Smooth muscle cell (in vitro differentiated cells): ENCODE measurements around the gene ZBTB38. TPM values are rescaled to one million over a fixed set of nuclear protein-coding genes. Genes with fewer than 3 reads are reported as not detected.

Experiments
- DNase-seq: peaks from one replicate; lab custom pipeline; 2025; ENCODE audit not compliant: unreplicated experiment; lab: John Stamatoyannopoulos, UW
- H2AFZ ChIP-seq: fragments of 200-600 bp; sonication (generic); 2 replicates; pipeline ENCODE4 v1.6.0; 2016; ENCODE audit warnings: antibody characterized with exemption, low read depth, mild to moderate bottlenecking
- H3F3A ChIP-seq: fragments of 200-600 bp; sonication (generic); 2 replicates; pipeline ENCODE4 v1.6.0; 2017; ENCODE audit warnings: antibody characterized with exemption, low read depth
- H3K27ac ChIP-seq: fragments of 200-600 bp; sonication (generic); 2 replicates; pipeline ENCODE4 v1.5.1; 2016; ENCODE audit warnings: low read depth, mild to moderate bottlenecking
- H3K27me3 ChIP-seq: fragments of 200-600 bp; sonication (generic); 2 replicates; pipeline ENCODE4 v1.6.1; 2016; ENCODE audit warnings: low read depth, mild to moderate bottlenecking
- H3K36me3 ChIP-seq: fragments of 200-600 bp; sonication (generic); 2 replicates; pipeline ENCODE4 v1.5.1; 2016; ENCODE audit warnings: low read depth
- H3K4me1 ChIP-seq: fragments of 200-600 bp; sonication (generic); 2 replicates; pipeline ENCODE4 v1.5.1; 2016; ENCODE audit warnings: low read depth
- H3K4me2 ChIP-seq: fragments of 200-600 bp; sonication (generic); 2 replicates; pipeline ENCODE4 v1.6.0; 2016; ENCODE audit warnings: mild to moderate bottlenecking
- H3K4me3 ChIP-seq: fragments of 200-600 bp; sonication (generic); 2 replicates; pipeline ENCODE4 v1.5.1; 2016; ENCODE audit warnings: mild to moderate bottlenecking
- H3K79me2 ChIP-seq: fragments of 200-600 bp; sonication (generic); 2 replicates; pipeline ENCODE4 v1.6.0; 2016; ENCODE audit warnings: low read depth, mild to moderate bottlenecking
- H3K9ac ChIP-seq: fragments of 200-600 bp; sonication (generic); 2 replicates; pipeline ENCODE4 v1.6.0; 2016; ENCODE audit warnings: low read depth
- H3K9me3 ChIP-seq: fragments of 200-600 bp; sonication (generic); replicated peaks from 2 replicates; pipeline ENCODE4 v1.5.1; 2016; ENCODE audit warnings: low read depth
- H4K20me1 ChIP-seq: fragments of 200-600 bp; sonication (generic); 2 replicates; pipeline ENCODE4 v1.6.0; 2016; ENCODE audit warnings: low read depth
- CTCF ChIP-seq: fragments of 200-600 bp; sonication (generic); IDR thresholded peaks from 2 replicates; pipeline ENCODE4 v1.5.1; 2017; ENCODE audit warnings: borderline replicate concordance, mild to moderate bottlenecking, antibody characterized with exemption; ENCODE audit not compliant: insufficient read depth, poor library complexity, severe bottlenecking
- WGBS: methylation state at CpG from one replicate; pipeline ENCODE4 v1.1.7; 2016; ENCODE audit warnings: low lambda C conversion rate; 5-methylcytosine and 5-hydroxymethylcytosine counted together
- polyA plus RNA-seq: library from polyadenylated mRNA; unstranded; fragments of >200 nt; fragmentation: Nextera tagmentation; extraction: Ambion mirVana; gene quantifications from 2 replicates; pipeline ENCODE4 v1.2.1, GENCODE V29; 2016
- total RNA-seq: library from RNA; depleted of rRNA; stranded (reverse); fragments of >200 nt; gene quantifications from 2 replicates; pipeline ENCODE4 v1.2.3, GENCODE V29; 2014

Gene ZBTB38
- total and polyA plus RNA-seq, 2 experiments from 2014 or later = 21.7 to 68.0 TPM

GRCh38 chr3:141323936-141324704 is 44.2 kb upstream of the ZBTB38 start:
- Histone ChIP-seq H3K27me3 (no peaks in the 10 kb centered on the region), H3F3A (no peaks in the 10 kb centered on the region), H3K9ac (no peak overlapping the region), H3K4me2 (no peak overlapping the region), H3K4me1 (no peaks in the 10 kb centered on the region), H3K4me3 (peak overlapping the region; percentile 43), H2AFZ (no peak overlapping the region), H3K79me2 (no peaks in the 10 kb centered on the region), H3K9me3 (no peaks in the 10 kb centered on the region), H3K36me3 (no peaks in the 10 kb centered on the region), H4K20me1 (no peaks in the 10 kb centered on the region), H3K27ac (no peak overlapping the region)
- no peak for TF ChIP-seq CTCF
- DNase-seq = no peak
- WGBS = 91% methylated on average over 4 of the region's 4 CpGs

DNA sequence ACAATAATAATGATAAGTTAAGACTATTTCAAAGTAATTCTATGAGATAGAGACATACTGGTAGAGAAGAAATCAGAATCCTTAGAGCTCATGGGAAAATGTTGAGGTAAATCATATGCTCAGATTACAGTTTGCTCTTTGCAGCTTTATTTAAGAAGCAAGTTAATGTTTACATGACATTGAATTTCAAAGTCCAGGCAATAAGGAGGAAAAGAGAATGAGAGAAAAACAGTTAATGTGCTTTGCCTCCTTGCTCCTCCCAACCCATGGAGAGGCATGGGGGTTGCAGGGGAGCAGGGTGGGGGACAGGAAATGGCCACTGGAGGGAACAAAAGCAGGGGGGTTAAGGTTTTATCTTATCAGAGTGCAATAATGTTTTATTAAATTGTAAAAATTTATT is 42.2 kb upstream of the ZBTB38 start:
- no peaks in the 10 kb centered on the region for H3K27me3 ChIP-seq

GRCh38 chr3:141326626-141327025 is 41.7 kb upstream of the ZBTB38 start:
- no peaks in the 10 kb centered on the region for H3K79me2 ChIP-seq
- TF ChIP-seq CTCF = no peak
- peaks cover 9% of the 10 kb centered on the region for H3F3A ChIP-seq
- H3K4me3 ChIP-seq = no peak overlapping the region
- no peak overlapping the region for H3K4me2 ChIP-seq
- no peak overlapping the region for H3K27ac ChIP-seq
- no peak overlapping the region for H2AFZ ChIP-seq
- WGBS = 83% methylated on average over 3 of the region's 3 CpGs
- no peaks in the 10 kb centered on the region for H3K4me1 ChIP-seq
- no peak for DNase-seq
- H3K36me3 ChIP-seq = no peaks in the 10 kb centered on the region
- H3K9ac ChIP-seq = no peak overlapping the region
- H4K20me1 ChIP-seq = no peaks in the 10 kb centered on the region
- no peaks in the 10 kb centered on the region for H3K27me3 ChIP-seq
- H3K9me3 ChIP-seq = no peaks in the 10 kb centered on the region

More for the DNA sequence above, 42.2 kb upstream of the ZBTB38 start:
- no peak for TF ChIP-seq CTCF
- H3K27ac ChIP-seq = no peak overlapping the region
- H3F3A ChIP-seq = peaks cover 5% of the 10 kb centered on the region
- H3K9me3 ChIP-seq = no peaks in the 10 kb centered on the region
- H2AFZ ChIP-seq = no peak overlapping the region
- no peaks in the 10 kb centered on the region for H3K79me2 ChIP-seq
- H3K36me3 ChIP-seq = no peaks in the 10 kb centered on the region
- H3K9ac ChIP-seq = no peak overlapping the region
- H3K4me2 ChIP-seq = no peak overlapping the region
- H3K4me3 ChIP-seq = peak overlapping the region; percentile 43
- H3K4me1 ChIP-seq = no peaks in the 10 kb centered on the region
- DNase-seq = no peak
- H4K20me1 ChIP-seq = no peaks in the 10 kb centered on the region
